CD4-positive, alpha-beta T cell treated with Interleukin-6 at 100 ng/mL for 8 hours (primary cell): ENCODE data around the gene PTPN7.

Source experiments
- DNase-seq: peaks from one replicate; pipeline ENCODE4 v3.0.0-alpha.2; 2020; ENCODE audit warnings: mixed read lengths, low spot score

The PTPN7 gene

DNA sequence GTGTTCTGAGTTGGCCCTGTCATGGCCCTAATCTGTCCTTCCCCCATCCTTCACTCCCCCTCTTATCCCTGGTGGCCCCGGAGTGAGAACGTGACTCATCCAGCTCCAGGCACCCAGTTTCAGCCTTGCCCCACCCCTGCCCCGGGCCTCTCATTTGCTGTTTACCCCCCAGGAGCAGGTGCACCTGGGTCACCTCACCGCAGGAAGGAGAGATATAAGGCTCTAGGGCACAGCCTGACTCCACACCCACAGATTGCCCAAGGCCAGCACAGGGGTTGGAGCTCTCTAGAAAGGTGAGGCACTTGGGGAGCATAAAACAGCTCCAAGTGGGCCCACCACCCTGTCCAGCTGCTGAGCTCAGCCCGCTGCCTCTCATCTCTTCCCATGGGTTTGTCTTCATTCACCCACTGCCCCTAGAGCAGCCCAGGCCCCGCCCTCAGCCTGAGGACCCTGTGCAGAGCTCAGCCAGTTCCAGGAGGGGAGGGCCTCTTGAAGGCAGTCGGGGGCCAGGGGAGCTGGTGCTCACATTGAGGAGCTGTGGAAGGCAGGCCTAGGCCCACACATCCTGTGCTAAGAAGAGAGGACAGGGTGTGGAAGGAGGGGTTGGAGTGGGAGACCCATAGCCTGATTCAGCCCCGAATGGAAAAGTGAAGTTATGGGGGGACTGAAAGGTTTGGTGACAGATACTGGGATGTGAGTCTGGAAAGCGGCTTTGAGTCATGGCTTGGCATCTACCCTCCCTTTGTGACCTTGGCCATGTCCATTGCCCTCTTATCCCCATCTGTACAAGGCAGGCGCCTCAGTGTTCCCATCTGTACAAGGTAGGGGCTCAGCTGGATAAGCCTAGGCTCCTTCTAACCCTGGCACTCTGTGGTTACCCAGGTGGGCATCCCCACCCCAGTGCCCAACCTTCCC is 53.8 kb downstream of the PTPN7 start:
- no peak for DNase-seq

DNA sequence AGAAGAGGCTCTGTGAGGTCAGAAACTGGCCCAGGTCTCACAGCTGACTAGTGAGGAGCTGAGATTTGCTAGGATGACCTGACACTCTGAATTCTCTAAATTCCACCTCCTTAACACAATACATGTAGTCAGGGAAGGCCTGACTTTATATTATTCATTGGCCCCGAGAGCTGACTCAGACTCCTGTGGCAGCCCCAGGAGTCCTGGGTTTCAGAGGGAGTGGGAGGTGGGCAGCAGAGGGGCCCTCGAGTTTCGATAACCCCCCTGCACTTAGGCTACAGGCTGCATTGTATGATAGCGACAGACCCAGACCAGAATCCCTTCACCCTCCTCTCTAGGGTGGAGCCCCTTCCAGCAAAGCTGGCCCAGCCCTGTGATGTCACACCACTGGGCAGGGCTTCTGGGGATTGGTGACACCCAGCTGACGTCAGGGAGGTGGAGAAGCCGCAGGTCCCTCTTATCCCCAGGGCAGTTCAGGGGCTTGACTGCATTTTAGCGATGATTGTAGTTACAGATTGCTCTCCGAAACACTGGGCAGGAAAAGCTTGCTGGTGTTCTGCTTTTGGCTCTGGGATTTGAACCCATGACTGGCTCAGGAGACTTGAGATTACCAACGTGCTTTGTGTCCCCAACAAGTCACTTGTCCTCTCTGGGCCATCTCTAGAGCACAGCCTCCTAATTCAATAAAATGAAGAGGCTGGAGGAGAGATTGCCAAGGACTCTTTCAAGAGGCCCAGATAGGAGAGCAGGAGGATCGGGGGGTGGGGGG is 54.6 kb downstream of the PTPN7 start:
- DNase-seq, result no peak

DNA sequence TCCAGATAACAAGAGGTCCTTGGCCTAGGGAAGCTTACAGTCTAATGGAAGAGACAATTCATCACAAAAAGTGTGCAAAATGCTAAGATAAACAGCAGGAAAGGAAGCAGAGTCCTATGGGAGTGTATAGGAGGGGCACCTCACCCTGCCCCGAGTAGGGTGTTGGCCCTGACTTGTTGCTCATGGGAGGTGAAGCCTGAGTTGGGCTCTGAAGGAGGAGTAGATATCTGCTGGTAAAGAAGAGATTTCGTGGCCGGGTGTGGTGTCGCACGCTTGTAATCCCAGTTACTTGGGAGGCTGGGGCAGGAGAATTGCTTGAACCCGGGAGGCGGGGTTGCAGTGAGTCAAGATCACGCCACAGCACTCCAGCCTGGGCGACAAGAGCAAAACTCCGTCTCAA is 56.3 kb downstream of the PTPN7 start:
- no peak for DNase-seq

DNA sequence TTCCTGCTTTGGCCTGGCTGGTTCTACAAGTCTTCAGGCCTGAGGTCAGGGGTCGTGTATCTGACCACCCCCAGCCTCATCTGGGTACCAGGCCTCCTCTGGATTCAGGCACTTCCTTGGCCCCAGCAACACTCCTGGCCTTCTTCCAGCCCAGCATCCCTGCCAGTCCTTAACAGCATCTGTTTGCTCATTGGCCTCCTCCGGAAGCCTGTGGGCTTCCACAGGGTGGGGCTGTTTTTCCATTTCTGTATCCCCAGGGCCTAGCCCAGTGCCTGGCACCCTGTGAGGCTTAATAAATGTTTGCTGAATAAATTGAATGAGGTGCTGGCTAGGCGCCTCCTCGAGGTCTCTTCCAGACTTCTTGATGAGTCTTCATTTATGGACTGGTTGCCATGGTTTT is 59.2 kb downstream of the PTPN7 start:
- DNase-seq, result no peak
